Ishikawa (cell line): ENCODE measurements around the gene PLXNA3.

Source experiments
- CEBPB ChIP-seq: IDR thresholded peaks from 2 replicates; pipeline ENCODE4 v1.6.1; 2012
- CREB1 ChIP-seq: IDR thresholded peaks from 2 replicates; pipeline ENCODE4 v1.6.1; 2012; ENCODE audit warnings: low read depth
- EGR1 ChIP-seq: IDR thresholded peaks from 2 replicates; pipeline ENCODE4 v1.6.1; 2012
- EP300 ChIP-seq: IDR thresholded peaks from 2 replicates; pipeline ENCODE4 v1.6.1; 2012; ENCODE audit warnings: borderline replicate concordance
- FOXM1 ChIP-seq: IDR thresholded peaks from 2 replicates; pipeline ENCODE4 v1.6.1; 2012; ENCODE audit warnings: low read depth, borderline replicate concordance
- MAX ChIP-seq: IDR thresholded peaks from 2 replicates; pipeline ENCODE4 v1.6.1; 2012
- NFIC ChIP-seq: IDR thresholded peaks from 2 replicates; pipeline ENCODE4 v1.6.1; 2012
- RAD21 ChIP-seq: IDR thresholded peaks from 2 replicates; pipeline ENCODE4 v1.6.1; 2012; ENCODE audit warnings: low read depth
- TAF1 ChIP-seq: IDR thresholded peaks from 2 replicates; pipeline ENCODE4 v1.6.1; 2012; ENCODE audit warnings: low read depth, mild to moderate bottlenecking
- TCF12 ChIP-seq: IDR thresholded peaks from 2 replicates; pipeline ENCODE4 v1.6.1; 2012; ENCODE audit warnings: low read depth
- TEAD4 ChIP-seq: IDR thresholded peaks from 2 replicates; pipeline ENCODE4 v1.6.1; 2012
- USF1 ChIP-seq: IDR thresholded peaks from 2 replicates; pipeline ENCODE4 v1.6.1; 2012
- YY1 ChIP-seq: IDR thresholded peaks from 2 replicates; pipeline ENCODE4 v1.6.1; 2012; ENCODE audit warnings: low read depth
- ZBTB7A ChIP-seq: IDR thresholded peaks from 2 replicates; pipeline ENCODE4 v1.6.1; 2012; ENCODE audit warnings: low read depth
- TF ChIP-seq, protein P1 (sequence below): IDR thresholded peaks from 2 replicates; pipeline ENCODE4 v1.6.1; 2012; ENCODE audit warnings: low read depth, mild to moderate bottlenecking

PLXNA3 gene

DNA sequence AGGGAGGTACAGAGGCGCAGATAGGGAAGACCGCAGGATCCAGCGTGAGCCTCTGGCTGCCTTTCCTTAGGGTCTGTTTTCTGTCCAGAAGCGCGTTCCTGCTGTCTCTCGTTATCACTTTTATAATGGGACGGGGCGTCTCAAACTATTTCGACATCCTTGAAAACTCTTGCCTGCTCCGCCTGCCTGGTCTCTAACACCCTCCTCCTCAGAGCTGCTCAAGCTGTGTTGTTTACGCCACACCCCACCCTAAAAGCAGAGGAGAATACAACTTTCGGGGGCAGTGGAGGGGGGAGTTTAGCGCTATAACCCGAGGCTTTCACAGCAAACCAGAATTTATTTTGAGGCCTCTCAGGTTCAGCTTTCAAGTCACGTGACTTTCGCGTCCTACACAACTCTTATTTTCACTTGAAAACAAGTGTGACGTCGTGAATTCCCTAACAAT lies 58.6 kb downstream of the PLXNA3 start:
- TF ChIP-seq, protein P1, sequence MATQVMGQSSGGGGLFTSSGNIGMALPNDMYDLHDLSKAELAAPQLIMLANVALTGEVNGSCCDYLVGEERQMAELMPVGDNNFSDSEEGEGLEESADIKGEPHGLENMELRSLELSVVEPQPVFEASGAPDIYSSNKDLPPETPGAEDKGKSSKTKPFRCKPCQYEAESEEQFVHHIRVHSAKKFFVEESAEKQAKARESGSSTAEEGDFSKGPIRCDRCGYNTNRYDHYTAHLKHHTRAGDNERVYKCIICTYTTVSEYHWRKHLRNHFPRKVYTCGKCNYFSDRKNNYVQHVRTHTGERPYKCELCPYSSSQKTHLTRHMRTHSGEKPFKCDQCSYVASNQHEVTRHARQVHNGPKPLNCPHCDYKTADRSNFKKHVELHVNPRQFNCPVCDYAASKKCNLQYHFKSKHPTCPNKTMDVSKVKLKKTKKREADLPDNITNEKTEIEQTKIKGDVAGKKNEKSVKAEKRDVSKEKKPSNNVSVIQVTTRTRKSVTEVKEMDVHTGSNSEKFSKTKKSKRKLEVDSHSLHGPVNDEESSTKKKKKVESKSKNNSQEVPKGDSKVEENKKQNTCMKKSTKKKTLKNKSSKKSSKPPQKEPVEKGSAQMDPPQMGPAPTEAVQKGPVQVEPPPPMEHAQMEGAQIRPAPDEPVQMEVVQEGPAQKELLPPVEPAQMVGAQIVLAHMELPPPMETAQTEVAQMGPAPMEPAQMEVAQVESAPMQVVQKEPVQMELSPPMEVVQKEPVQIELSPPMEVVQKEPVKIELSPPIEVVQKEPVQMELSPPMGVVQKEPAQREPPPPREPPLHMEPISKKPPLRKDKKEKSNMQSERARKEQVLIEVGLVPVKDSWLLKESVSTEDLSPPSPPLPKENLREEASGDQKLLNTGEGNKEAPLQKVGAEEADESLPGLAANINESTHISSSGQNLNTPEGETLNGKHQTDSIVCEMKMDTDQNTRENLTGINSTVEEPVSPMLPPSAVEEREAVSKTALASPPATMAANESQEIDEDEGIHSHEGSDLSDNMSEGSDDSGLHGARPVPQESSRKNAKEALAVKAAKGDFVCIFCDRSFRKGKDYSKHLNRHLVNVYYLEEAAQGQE: no peak
- TF ChIP-seq FOXM1 (no peak), CREB1 (no peak), EP300 (no peak), TAF1 (no peak), TCF12 (no peak), USF1 (no peak), EGR1 (no peak), RAD21 (no peak), CEBPB (no peak), NFIC (no peak), YY1 (no peak), TEAD4 (no peak), MAX (no peak), ZBTB7A (no peak)

- TF ChIP-seq TCF12 (no peak), CEBPB (no peak), EP300 (no peak), MAX (no peak)
- TF ChIP-seq, protein P1: no peak
Measured at GRCh38 chrX:154517101-154517781, 59.2 kb downstream of the PLXNA3 start.

GRCh38 chrX:154519389-154519788 lies 61.3 kb downstream of the PLXNA3 start:
- TF ChIP-seq RAD21 (no peak), USF1 (no peak), TEAD4 (no peak), ZBTB7A (no peak), EGR1 (no peak), YY1 (no peak), TAF1 (no peak), FOXM1 (no peak), NFIC (no peak), CEBPB (no peak), MAX (no peak), EP300 (no peak)

- TF ChIP-seq FOXM1 (no peak), YY1 (no peak), CEBPB (peak; percentile 78)
Measured at GRCh38 chrX:154525606-154526490, 67.8 kb downstream of the PLXNA3 start.

- TF ChIP-seq TAF1 (no peak), TCF12 (no peak), ZBTB7A (0 out of 2 replicates have a peak, but pooled peaks have one; percentile 51), RAD21 (peak; percentile 23; the same call in 1 of the 2 replicates)
Measured at GRCh38 chrX:154526901-154527675, 69.0 kb downstream of the PLXNA3 start.
